GM19351 (cell line): Measurements from ENCODE around the gene SERPINE2.
A peak's percentile ranks its signal among the peaks of the same experiment; 100 is the strongest.

Experiments used
- ATAC-seq: cut with Tn5 transposase; IDR thresholded peaks from one replicate; pipeline ENCODE4 v1.9.1; 2021; ENCODE audit warnings: mild to moderate bottlenecking, moderate library complexity; ENCODE audit not compliant: unreplicated experiment

The SERPINE2 gene

GRCh38 chr2:223944703-223945531 is 94.2 kb downstream of the SERPINE2 start, which contains the start of gene WDFY1:
TSS of gene WDFY1 (minus strand) at chr2:223945335. CDS start at chr2:223945284, 51 bp downstream.
- peak; percentile 70 for ATAC-seq

- peak; percentile 16 for ATAC-seq
These were observed 94.9 kb downstream of the SERPINE2 start for GRCh38 chr2:223944166-223944702.

GRCh38 chr2:223943561-223944008 is 95.5 kb downstream of the SERPINE2 start:
- ATAC-seq = no peak

- ATAC-seq = no peak
These were observed 96.0 kb downstream of the SERPINE2 start for GRCh38 chr2:223943135-223943534.

GRCh38 chr2:223941579-223942277 is 97.4 kb downstream of the SERPINE2 start:
- ATAC-seq = peak; percentile 53

- ATAC-seq = peak; percentile 31
These were observed 99.6 kb downstream of the SERPINE2 start for GRCh38 chr2:223939438-223939837.

- no peak for ATAC-seq
These were observed 101.6 kb downstream of the SERPINE2 start for GRCh38 chr2:223937535-223937934.

- ATAC-seq = peak; percentile 24
These were observed 102.2 kb downstream of the SERPINE2 start for GRCh38 chr2:223936862-223937326.

- ATAC-seq = no peak
These were observed 103.5 kb downstream of the SERPINE2 start for GRCh38 chr2:223935459-223936125.

GRCh38 chr2:223934870-223935269 is 104.2 kb downstream of the SERPINE2 start:
- no peak for ATAC-seq

- ATAC-seq = no peak
These were observed 106.0 kb downstream of the SERPINE2 start for GRCh38 chr2:223932816-223933800.

GRCh38 chr2:223930103-223930976 is 108.7 kb downstream of the SERPINE2 start:
- ATAC-seq = no peak

- ATAC-seq = no peak
These were observed 109.4 kb downstream of the SERPINE2 start for GRCh38 chr2:223929571-223930102.

- ATAC-seq = no peak
These were observed 110.7 kb downstream of the SERPINE2 start for GRCh38 chr2:223928113-223929006.

GRCh38 chr2:223925106-223925505 is 114.0 kb downstream of the SERPINE2 start:
- ATAC-seq = no peak
